Measurements from ENCODE around the gene RAB3B.

RAB3B gene

GRCh38 chr1:51928896-51929295, 61.6 kb downstream of the RAB3B start:
- no peak overlapping the region for H3K9ac ChIP-seq
- no peak overlapping the region for H3K4me2 ChIP-seq
- H3K79me2 ChIP-seq (ENCODE audit: insufficient read depth, low read depth): no peaks in the 10 kb centered on the region
- no peak for TF ChIP-seq CTCF (conservative IDR thresholded peaks at IDR 0.05; ENCODE audit: low read depth, low read length)
- H4K20me1 ChIP-seq (ENCODE audit: insufficient read depth): no peaks in the 10 kb centered on the region
- no peaks in the 10 kb centered on the region for H3K4me1 ChIP-seq (ENCODE audit: low read depth, poor library complexity, severe bottlenecking)
- no peak overlapping the region for H3K27ac ChIP-seq
- no peak overlapping the region for H2AFZ ChIP-seq (ENCODE audit: low read depth)
- H3K4me3 ChIP-seq (IDR thresholded peaks at IDR 0.05; ENCODE audit: insufficient read depth, low read depth, low read length): no peak overlapping the region
- no peaks in the 10 kb centered on the region for H3K36me3 ChIP-seq (ENCODE audit: insufficient read depth)
- no peaks in the 10 kb centered on the region for H3K27me3 ChIP-seq (ENCODE audit: insufficient read depth, low read depth)

- Histone ChIP-seq H3K4me2 (no peak overlapping the region), H2AFZ (ENCODE audit: low read depth) (no peak overlapping the region), H3K36me3 (ENCODE audit: insufficient read depth) (no peaks in the 10 kb centered on the region), H3K4me1 (ENCODE audit: low read depth, poor library complexity, severe bottlenecking) (no peaks in the 10 kb centered on the region), H3K27me3 (ENCODE audit: insufficient read depth, low read depth) (no peaks in the 10 kb centered on the region), H3K79me2 (ENCODE audit: insufficient read depth, low read depth) (no peaks in the 10 kb centered on the region), H4K20me1 (ENCODE audit: insufficient read depth) (no peaks in the 10 kb centered on the region), H3K27ac (no peak overlapping the region), H3K4me3 (IDR thresholded peaks at IDR 0.05; ENCODE audit: insufficient read depth, low read depth, low read length) (no peak overlapping the region), H3K9ac (no peak overlapping the region)
- TF ChIP-seq CTCF (conservative IDR thresholded peaks at IDR 0.05; ENCODE audit: low read depth, low read length): no peak
These were observed 63.5 kb downstream of the RAB3B start for GRCh38 chr1:51927029-51927428.

- Histone ChIP-seq H3K9ac (no peak overlapping the region), H3K79me2 (ENCODE audit: insufficient read depth, low read depth) (no peaks in the 10 kb centered on the region), H3K4me2 (no peak overlapping the region), H3K4me3 (IDR thresholded peaks at IDR 0.05; ENCODE audit: insufficient read depth, low read depth, low read length) (no peak overlapping the region), H4K20me1 (ENCODE audit: insufficient read depth) (no peaks in the 10 kb centered on the region), H3K27me3 (ENCODE audit: insufficient read depth, low read depth) (no peaks in the 10 kb centered on the region), H3K27ac (no peak overlapping the region), H3K4me1 (ENCODE audit: low read depth, poor library complexity, severe bottlenecking) (no peaks in the 10 kb centered on the region), H2AFZ (ENCODE audit: low read depth) (no peak overlapping the region), H3K36me3 (ENCODE audit: insufficient read depth) (no peaks in the 10 kb centered on the region)
- TF ChIP-seq CTCF (conservative IDR thresholded peaks at IDR 0.05; ENCODE audit: low read depth, low read length): peak; percentile 49
These were observed 64.2 kb downstream of the RAB3B start for GRCh38 chr1:51926171-51926812.

- Histone ChIP-seq H3K79me2 (ENCODE audit: insufficient read depth, low read depth) (no peaks in the 10 kb centered on the region), H3K27me3 (ENCODE audit: insufficient read depth, low read depth) (no peaks in the 10 kb centered on the region), H3K4me2 (no peak overlapping the region), H3K9ac (no peak overlapping the region), H4K20me1 (ENCODE audit: insufficient read depth) (no peaks in the 10 kb centered on the region), H3K27ac (no peak overlapping the region), H2AFZ (ENCODE audit: low read depth) (no peak overlapping the region), H3K36me3 (ENCODE audit: insufficient read depth) (no peaks in the 10 kb centered on the region), H3K4me1 (ENCODE audit: low read depth, poor library complexity, severe bottlenecking) (no peaks in the 10 kb centered on the region), H3K4me3 (IDR thresholded peaks at IDR 0.05; ENCODE audit: insufficient read depth, low read depth, low read length) (no peak overlapping the region)
- TF ChIP-seq CTCF (conservative IDR thresholded peaks at IDR 0.05; ENCODE audit: low read depth, low read length): no peak
These were observed 66.0 kb downstream of the RAB3B start for GRCh38 chr1:51924455-51924854.

Measured in KMS-11 (cell line).